ENCODE data around the gene AGAP1.

- TF ChIP-seq POLR2A (IDR thresholded peaks at IDR 0.05) (no peak), EP300 (IDR thresholded peaks at IDR 0.05) (no peak), POLR2AphosphoS5 (IDR thresholded peaks at IDR 0.05) (no peak)
- TF ChIP-seq, protein P1, sequence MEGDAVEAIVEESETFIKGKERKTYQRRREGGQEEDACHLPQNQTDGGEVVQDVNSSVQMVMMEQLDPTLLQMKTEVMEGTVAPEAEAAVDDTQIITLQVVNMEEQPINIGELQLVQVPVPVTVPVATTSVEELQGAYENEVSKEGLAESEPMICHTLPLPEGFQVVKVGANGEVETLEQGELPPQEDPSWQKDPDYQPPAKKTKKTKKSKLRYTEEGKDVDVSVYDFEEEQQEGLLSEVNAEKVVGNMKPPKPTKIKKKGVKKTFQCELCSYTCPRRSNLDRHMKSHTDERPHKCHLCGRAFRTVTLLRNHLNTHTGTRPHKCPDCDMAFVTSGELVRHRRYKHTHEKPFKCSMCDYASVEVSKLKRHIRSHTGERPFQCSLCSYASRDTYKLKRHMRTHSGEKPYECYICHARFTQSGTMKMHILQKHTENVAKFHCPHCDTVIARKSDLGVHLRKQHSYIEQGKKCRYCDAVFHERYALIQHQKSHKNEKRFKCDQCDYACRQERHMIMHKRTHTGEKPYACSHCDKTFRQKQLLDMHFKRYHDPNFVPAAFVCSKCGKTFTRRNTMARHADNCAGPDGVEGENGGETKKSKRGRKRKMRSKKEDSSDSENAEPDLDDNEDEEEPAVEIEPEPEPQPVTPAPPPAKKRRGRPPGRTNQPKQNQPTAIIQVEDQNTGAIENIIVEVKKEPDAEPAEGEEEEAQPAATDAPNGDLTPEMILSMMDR (IDR thresholded peaks at IDR 0.05): no peak
Observed at GRCh38 chr2:235908826-235909225, 415.0 kb downstream of the AGAP1 start.
